NCI-H774 (cell line): ENCODE data around the gene HLA-DRA.

Source experiments
- DNase-seq: peaks from one replicate; lab custom pipeline; 2025; lab: John Stamatoyannopoulos, UW

Gene HLA-DRA

DNA sequence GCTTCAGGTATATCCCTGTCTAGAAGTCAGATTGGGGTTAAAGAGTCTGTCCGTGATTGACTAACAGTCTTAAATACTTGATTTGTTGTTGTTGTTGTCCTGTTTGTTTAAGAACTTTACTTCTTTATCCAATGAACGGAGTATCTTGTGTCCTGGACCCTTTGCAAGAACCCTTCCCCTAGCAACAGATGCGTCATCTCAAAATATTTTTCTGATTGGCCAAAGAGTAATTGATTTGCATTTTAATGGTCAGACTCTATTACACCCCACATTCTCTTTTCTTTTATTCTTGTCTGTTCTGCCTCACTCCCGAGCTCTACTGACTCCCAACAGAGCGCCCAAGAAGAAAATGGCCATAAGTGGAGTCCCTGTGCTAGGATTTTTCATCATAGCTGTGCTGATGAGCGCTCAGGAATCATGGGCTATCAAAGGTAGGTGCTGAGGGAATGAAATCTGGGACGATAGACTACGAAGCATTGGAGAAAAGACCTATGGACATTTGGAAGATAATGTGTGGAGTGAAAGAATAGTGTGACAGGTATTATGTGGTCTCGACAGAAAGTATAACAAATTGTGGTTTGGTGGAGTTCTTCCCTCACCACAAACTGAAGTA is at the start of gene HLA-DRA:
TSS of gene HLA-DRA (plus strand) at position 286 of the 613 bp plus-strand sequence. CDS start at position 350, 64 bp downstream.
- DNase-seq, result peak; percentile 1

DNA sequence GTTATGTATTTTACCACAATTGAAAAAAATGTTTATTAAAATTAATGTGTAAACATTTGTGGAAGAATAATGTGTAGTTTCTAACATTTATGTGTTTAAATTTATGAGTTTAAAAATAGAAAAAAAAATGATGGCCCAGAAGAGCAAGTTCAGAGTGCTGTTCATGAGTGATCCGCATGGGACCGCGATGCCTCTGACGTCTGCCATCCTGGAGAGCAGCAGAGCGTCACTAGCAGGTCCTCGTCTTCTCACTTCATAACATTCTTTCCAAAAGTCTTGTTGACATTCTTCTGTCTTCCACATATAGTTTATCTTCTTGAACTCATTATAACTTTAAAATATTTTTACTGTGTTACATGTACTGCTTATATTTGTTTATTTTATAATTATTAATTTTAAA is 48.2 kb upstream of the HLA-DRA start:
- DNase-seq, result no peak

DNA sequence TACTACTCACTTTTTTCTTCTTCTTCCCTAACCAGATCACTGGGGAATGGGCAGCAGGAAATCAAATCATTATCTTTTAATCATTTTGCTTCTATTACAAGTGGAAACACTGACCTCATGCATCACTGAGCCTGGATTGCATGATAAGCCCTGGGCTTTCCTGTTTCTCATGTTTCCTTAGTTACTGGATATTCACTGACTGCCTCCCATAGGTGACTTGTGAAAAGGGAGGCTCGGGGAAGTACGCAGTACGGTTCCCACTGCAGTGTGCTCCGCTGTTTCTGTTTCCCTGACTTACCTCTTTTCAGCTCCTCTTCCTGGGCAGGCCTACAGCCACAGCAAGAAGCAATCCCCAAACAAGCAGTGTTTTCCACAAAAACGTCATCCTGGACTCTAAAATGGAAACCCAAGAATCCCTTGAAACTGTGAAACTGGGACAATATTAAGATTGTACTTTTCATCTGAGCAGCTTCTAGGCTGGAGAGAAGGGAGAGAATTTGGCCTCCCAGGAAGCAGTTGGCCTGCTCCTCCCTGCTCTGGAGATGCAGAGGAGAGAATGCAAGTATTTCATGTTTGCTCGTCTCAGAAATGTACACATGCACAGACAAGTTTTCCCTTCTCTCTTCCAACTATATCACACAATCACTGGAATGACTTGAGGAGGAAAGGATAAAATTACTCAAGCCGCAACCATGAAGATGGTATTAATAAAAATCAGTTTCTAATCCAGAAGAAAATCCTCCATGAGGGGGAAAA is 45.8 kb upstream of the HLA-DRA start:
- no peak for DNase-seq

DNA sequence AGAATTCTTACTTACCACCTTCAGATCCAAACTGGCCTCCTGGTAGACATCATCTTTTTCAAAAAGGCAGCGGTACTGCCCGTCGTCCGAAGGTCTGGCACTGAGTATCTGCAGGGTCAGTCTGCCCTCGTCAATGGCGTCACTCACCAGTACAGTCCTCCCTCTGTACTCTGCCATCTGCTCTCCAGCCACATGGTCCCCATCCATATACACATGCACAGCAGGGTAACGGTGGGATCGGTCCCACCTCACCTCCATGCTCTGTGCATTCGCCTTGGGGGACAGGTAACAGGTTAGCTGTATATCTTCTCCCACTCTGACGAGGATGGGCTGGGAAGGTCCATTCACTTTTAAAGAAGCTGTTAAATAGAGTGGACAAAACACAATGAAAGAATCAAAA is 43.7 kb upstream of the HLA-DRA start:
- no peak for DNase-seq

DNA sequence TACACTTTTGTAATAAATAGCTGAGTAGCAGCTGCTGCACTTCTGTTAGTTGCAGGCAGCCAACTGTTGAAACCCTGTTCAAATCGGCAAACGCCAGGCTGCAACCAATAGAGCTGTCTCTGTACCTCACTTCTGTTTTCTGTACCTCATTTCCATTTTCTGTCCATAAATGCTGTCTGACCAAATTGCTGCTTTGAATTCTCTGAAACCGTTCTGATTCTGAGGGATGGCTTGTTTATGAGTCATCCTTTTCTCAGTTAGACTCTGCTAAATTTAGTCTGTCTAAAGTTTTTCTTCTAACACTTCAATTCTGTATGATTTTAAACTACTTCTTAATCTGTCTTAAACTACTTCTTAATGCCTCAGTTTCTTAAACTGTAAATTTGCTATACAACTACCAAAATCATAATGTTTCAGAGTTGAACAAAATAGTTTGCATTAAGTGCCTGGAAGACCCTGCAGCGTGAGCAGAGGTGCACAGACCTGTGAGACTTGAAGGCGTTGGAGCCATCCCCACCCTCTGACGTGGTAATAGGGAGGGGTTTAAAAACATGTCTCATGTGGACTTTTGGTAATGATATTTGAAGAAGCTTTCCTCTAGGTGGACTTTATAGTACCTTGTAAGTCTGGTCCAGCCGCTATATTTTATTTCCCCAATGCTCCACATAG is 42.3 kb upstream of the HLA-DRA start:
- DNase-seq, result no peak

DNA sequence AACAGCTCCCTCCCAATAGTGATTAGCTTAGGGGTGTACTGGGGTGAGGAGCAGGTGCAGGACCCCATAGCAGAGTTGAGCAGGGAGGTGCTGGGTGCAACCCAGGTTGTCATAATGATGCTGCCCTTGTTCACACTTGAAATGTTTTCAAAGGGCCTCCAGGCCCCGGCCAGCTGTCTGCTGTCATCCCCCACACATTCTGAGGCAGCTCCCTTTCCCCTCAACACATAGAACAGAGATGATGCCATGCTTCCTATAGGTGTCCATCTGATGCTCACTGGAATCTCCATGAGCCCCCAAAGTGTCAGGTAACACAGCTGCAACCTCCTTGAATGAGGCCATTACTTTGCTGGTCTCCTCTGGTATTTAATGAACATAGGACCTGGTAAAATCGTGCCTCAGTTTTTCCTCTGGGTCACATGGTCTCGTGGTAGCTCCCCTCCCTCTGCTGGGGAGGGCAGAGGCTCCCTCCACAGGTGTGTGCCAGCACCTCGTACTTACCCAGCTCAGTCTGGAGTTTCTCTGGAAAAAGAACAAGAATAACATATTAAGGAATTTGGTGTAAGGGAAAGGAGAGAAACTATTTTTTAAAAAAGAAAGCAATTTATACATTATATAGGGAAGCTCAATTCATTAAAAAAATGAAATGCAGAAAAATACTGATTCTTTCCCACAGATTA is 38.3 kb upstream of the HLA-DRA start:
- no peak for DNase-seq

DNA sequence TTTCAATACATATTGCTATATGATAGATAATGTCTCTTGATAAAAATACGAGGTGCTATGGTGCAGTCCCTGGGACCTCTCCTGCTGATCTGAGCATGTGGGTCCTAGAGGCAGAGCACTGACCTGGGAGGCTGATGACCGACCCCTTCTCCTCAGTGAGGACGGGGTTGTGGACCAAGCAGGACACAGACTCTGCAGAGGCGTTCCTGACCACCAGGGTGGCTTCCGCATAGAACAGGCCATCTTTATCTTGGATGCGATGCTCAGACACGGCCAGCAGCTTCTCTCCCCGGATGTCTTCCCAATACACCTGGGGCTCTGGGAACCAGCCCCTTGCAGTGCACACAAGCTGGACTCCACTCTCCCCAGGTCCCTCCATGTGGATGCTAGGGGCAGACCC is 36.9 kb upstream of the HLA-DRA start:
- DNase-seq, result no peak

DNA sequence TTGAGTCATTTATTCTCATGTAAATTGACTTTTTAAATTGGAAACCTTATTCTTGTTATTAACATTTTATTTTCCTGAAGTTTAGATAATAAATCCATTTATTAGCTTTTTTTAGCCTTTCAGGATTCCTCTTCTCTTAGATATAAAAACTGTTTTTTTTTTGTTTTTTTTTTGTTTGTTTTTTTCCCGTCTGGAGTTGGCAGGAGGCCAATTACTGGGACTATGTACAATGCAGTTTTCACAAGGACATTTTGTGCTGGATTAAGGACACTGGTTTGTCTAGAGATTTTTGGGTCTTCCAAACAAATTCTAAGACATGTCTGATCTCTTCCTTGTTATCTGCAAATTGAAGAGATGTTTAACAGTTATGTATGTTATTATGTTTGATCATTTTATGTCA is 34.0 kb upstream of the HLA-DRA start:
- DNase-seq, result no peak

DNA sequence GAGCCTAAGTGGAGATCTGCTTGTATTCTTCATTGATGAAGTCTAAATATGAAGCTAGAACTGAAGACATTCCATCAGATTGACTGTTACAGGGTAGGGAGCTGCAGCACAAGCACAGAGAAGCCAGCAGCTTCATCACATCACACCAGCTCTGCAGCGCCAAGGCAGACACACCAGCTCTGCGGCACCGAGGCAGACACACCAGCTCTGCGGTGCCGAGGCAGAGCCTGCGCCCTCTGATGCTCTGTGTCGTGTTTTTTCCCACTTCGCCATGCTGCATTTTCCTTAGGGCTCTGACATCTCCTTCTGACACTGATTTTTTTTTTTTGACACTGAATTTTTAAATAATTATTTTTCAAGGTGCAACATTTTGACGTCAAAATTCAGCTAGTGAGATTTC is 33.5 kb upstream of the HLA-DRA start:
- DNase-seq, result no peak

DNA sequence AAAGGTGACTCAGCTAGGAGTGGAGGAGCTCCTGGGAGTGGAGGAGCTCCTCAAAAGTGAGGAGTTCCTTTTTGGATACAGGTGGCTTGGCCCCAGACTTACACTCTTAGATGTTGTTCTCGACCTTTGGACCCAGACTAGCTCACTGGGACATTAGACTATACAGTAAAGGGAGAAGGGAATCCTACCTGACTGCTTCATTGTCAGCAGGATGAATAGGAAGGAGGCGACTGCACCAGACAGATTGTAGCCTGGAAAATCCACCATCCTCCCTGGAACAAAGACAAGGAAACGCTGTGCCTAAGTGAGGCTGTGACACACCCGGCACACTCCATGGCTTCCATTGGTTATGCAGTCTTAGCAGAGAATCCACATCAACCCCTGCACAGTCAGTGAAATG is 32.8 kb upstream of the HLA-DRA start, which contains the start of gene BTNL2:
TSS of gene BTNL2 (minus strand) at position 325 of the 400 bp plus-strand sequence. CDS start at position 267, 58 bp downstream.
- DNase-seq, result no peak

DNA sequence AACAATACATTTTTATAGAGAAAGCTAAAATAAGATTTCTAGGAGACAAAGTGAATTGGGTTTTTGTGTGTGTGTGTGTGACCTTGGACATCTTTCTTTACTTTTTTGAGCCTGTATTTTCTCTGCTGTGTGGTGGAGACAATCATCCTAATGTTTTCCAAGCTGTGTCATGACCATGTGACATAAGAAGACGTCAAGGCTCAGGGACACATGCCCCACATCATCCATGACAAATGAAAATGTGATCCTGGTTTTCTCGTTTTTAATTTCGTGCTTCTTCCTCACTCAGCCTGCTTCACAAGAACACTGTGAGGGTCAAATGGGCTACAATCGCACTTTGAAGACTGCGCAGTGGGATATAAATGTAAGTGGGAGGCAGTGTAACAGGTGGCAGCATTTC is 28.8 kb upstream of the HLA-DRA start:
- no peak for DNase-seq

DNA sequence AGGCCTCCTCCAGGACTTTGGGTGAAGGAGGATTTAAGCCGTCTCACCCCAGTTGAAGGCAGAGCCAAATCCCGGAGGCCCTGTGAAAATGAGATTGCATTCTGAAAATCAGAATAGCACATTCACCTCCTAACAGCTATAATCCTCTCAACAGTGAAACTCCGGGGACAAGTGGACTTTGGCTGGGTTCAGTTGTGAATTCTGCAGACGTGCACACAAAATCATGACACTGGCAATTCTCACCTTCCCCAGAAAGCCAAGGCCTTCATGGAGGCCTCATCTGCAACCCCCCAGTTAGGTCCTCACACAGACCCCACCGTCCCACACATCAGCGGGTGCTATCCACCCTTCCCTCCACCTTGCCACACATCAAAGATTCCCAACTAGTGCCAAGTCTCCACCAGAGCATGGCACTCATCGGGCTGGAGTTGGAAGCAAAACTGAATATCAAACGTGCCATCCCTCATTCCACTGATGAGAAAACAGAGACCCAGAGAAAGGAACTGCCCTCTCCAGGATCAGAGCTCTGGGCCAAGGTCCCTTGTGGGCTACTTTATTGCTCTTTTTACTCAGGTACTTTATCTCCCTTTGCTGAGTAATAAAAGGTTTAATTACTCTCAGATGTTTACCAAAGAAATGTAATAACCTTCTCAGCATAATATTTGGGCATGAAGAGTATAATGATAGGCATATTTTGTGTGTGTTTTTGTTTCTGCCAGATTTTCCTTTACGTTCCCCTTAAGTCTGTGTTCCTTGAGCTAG is 27.9 kb upstream of the HLA-DRA start:
- DNase-seq, result no peak

DNA sequence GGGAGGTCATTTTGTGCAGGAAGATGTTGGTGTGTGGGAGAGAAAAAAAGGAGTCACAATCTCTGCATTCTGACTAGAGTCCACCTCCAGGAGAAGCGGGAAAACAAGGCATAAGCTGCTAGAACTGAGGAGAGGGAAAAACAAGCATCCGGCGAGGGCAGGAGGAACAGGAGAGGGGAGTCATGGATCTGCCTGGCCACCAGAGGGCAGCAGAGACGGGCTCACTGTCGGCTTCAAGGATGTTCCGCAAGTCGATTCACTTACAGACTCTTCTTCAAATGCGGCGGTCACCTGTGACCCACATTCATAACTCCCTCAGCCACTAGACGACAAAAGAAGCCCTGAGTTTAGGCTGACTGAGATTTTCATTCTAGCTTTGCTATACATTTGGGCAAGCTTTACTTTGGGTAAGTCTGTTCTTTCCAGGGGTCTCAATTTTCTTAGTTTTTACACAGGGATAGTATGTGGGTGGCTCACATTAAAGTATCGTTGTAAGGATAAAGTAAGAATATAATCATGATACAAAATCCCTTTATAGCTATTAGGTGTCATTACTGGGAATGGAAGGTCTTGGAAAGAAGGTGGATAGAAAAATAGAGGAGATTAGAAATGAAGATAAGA is 26.1 kb upstream of the HLA-DRA start:
- peak; percentile 21 for DNase-seq

DNA sequence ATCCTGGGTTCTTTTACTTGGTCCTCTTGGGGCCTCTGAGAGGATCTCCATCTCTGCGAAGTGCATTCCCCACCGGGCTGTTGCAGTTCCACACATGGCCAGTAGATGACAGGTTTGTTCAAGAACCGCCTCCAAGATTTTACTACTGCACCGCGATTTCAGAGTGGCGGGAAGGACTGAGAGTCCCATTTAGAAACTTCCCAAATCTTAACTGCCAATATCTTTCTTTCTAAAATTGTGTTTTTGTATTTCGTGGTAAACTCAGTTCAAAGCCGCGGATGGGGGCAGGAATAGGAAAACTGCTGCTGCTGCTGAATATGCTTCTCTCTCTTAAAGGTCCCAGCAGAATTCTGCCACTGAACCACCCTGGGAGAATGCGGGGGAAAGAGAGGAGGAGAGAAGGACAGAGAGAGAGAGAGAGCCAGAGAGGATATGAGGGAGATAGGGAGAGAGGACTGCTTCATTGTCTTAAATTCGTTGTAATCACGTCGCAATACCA is 24.1 kb upstream of the HLA-DRA start:
- DNase-seq, result peak; percentile 33

DNA sequence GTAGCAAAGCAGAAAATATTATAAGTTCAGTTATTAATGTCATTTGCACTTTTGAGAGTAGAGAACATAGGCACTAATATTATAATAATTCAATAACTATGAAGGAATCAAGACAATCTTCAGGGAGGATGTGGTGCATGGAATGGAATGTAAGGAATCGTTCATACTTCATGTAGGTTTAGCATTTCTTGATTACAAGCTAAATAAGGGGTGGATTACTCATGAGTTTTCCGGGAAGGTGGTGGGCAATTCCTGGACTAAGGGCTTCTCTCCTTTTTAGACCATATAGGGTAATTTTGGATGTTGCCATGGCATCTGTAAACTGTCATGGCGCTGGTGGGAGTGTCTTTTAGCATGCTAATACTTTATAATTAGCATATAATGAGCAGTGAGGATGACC is 23.7 kb upstream of the HLA-DRA start:
- DNase-seq, result no peak

DNA sequence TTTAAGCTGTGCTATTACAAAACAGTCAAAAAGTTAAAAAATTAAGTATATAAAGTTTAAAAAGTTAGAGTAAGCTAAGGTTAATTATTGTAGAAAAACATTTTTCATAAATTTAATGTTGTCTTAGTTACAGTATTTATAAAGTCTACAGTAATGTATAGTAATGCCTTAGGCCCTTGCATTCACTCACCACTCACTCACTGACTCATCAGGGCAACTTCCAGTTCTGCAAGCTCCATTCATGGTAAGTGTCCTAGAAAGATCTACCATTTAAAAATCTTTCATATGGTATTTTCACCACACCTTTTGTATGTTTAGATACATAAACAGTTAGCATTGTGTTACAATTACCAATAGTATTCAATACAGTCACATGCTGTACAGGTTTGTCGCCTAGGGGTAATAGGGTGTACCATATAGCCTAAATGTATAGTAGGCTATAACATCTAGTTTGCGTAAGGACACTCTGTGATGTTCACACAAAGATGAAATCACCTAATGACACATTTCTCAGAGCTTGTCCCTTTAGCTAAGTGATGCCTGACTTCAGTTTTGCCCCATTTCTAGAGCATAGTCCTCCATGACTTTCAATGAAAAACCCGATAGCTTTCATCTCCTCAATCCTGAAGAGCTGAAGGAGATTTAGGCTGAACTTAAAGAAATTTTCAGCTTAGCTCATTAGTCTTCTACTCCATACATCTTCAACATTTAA is 14.9 kb upstream of the HLA-DRA start:
- no peak for DNase-seq

DNA sequence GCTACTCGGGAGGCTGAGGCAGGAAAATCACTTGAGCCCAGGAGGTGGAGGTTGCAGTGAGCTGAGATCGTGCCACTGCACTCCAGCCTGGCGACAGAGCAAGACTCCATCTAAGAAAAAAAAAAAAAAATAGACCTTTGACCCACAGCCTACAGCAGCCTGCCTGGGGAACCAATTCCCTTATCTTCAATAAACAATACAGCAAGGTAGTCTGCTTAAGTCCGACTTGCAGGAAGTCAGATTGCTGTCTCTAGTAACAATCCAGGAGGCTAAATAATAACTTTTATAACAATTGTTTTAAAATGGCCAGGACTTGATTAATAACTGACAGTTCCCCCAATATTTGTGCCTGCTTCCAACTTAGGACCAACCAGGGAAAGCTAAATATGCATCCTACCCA is 13.3 kb upstream of the HLA-DRA start:
- DNase-seq, result no peak

DNA sequence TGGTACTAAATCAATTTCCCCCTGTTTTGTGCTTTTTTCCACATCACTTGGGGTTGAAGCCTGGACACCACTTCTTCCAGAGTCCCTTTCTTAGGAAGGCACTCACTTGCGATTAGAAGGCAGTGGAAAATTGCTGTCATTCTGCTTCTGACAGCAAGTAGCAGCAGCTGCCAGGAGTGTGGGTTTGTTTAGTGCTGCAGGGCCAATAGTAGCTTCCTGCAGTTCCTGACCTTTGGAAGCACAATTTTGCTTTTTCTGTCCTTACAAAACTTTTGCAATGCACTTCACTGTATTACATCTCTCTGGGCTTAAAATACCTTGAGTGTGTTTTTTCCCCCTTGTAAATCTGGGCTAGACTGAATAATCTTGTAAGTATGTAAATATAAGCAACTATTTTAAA is 12.5 kb upstream of the HLA-DRA start:
- no peak for DNase-seq

DNA sequence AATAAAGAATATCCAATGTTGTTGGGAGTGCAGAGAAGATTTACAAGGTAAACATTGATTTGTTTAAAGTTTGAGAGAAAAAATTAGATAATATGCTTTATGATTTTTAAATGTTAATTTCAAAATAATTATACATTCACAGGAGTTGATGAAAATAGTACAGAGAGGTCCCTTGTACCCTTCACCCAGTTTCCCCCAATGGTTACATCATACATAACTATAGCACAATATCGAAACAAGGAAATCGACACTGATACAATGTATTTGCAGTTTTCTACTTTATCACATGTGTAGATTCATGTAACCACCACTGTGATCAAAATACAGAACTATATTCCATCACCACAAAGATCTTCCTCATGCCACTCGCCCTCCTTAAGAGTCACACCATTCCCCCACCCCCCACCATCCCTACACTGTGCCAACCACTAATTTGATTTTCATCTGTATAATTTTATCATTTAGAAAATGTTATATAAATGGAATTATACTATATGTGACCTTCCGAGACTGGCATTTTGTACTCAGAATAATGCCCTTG is 11.7 kb upstream of the HLA-DRA start:
- no peak for DNase-seq

DNA sequence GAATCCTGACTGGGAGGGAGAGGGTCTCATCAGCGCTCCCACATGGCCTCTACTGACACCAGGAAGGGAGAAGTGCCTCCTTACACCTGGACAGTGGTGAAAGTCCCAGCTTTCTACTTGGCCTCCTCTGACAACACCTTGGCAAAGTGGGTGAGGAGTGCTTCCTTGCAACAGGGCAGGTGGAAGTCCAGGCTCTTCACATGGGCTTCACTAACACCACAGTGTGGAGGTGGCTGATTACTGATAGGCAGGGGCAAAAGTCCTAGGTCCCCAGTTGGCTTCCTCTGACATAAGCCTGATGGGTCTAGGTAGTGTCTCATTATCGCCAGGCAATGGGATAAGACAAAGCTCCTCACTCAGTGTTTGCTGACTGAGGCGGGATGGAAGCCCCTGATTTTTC is 9.5 kb upstream of the HLA-DRA start:
- DNase-seq, result no peak
